Astrocyte (in vitro differentiated cells and primary cell): ENCODE results near the gene CCDC69. TPM values are rescaled to one million over a fixed set of nuclear protein-coding genes. Genes with fewer than 3 reads are reported as not detected.

ENCODE experiments used
- DNase-seq: peaks from one replicate; pipeline ENCODE4 v3.0.0-alpha.2; 2010; ENCODE audit warnings: low read depth
- FAIRE-seq: peaks from 2 replicates; lab custom pipeline; 2011; peaks lifted over from hg19 to GRCh38; lab: Jason Lieb, UNC
- H2AFZ ChIP-seq: 2 replicates; pipeline ENCODE4 v1.6.0; 2012; ENCODE audit warnings: low read depth, low read length, inconsistent platforms
- H3K27ac ChIP-seq: 2 replicates; pipeline ENCODE4 v1.5.1; 2011; ENCODE audit warnings: low read depth, low read length, inconsistent platforms
- H3K27me3 ChIP-seq: 2 replicates; pipeline ENCODE4 v1.6.0; 2011; ENCODE audit warnings: low read length, inconsistent platforms; ENCODE audit not compliant: insufficient read depth
- H3K36me3 ChIP-seq: 2 replicates; pipeline ENCODE4 v1.5.1; 2011; ENCODE audit warnings: low read length, inconsistent platforms; ENCODE audit not compliant: insufficient read depth
- H3K4me1 ChIP-seq: 2 replicates; pipeline ENCODE4 v1.5.1; 2011; ENCODE audit warnings: low read length, inconsistent platforms; ENCODE audit not compliant: insufficient read depth
- H3K4me2 ChIP-seq: 2 replicates; pipeline ENCODE4 v1.6.0; 2012; ENCODE audit warnings: low read length, inconsistent platforms
- H3K4me3 ChIP-seq: 2 replicates; pipeline ENCODE4 v1.5.1; 2011; ENCODE audit warnings: low read depth, mild to moderate bottlenecking, low read length, inconsistent platforms; ENCODE audit not compliant: insufficient read depth
- H3K79me2 ChIP-seq: 2 replicates; pipeline ENCODE4 v1.6.0; 2012; ENCODE audit warnings: mild to moderate bottlenecking, low read length, inconsistent platforms; ENCODE audit not compliant: insufficient read depth
- H3K9ac ChIP-seq: 2 replicates; pipeline ENCODE4 v1.6.0; 2012; ENCODE audit warnings: mild to moderate bottlenecking, low read length, inconsistent platforms
- H3K9me3 ChIP-seq: 2 replicates; pipeline ENCODE4 v1.5.1; 2012; ENCODE audit warnings: low read depth, mild to moderate bottlenecking, low read length, inconsistent platforms; ENCODE audit not compliant: insufficient read depth
- H4K20me1 ChIP-seq: 2 replicates; pipeline ENCODE4 v1.6.0; 2012; ENCODE audit warnings: low read length, inconsistent platforms; ENCODE audit not compliant: insufficient read depth
- H3K27ac Mint-ChIP-seq: one replicate; pipeline ENCODE4 v1.8.0; 2021; ENCODE audit warnings: mild to moderate bottlenecking, mixed read lengths; ENCODE audit not compliant: unreplicated experiment
- H3K27me3 Mint-ChIP-seq: one replicate; pipeline ENCODE4 v1.8.0; 2021; ENCODE audit warnings: low read depth, mixed read lengths; ENCODE audit not compliant: unreplicated experiment
- H3K36me3 Mint-ChIP-seq: one replicate; pipeline ENCODE4 v1.8.0; 2021; ENCODE audit warnings: low read depth, mixed read lengths; ENCODE audit not compliant: unreplicated experiment
- H3K4me1 Mint-ChIP-seq: one replicate; pipeline ENCODE4 v1.8.0; 2021; ENCODE audit warnings: low read depth, mixed read lengths; ENCODE audit not compliant: unreplicated experiment
- H3K4me3 Mint-ChIP-seq: one replicate; pipeline ENCODE4 v1.8.0; 2021; ENCODE audit warnings: mild to moderate bottlenecking, moderate library complexity, mixed read lengths; ENCODE audit not compliant: unreplicated experiment
- H3K9me3 Mint-ChIP-seq: one replicate; pipeline ENCODE4 v1.8.0; 2021; ENCODE audit warnings: mild to moderate bottlenecking, mixed read lengths; ENCODE audit not compliant: unreplicated experiment
- CTCF ChIP-seq: IDR thresholded peaks from 2 replicates; pipeline ENCODE4 v1.5.1; 2011; ENCODE audit warnings: low read depth, mild to moderate bottlenecking, inconsistent platforms, low read length, moderate library complexity; ENCODE audit not compliant: insufficient read depth
- EZH2 ChIP-seq: IDR thresholded peaks from 2 replicates; pipeline ENCODE4 v1.6.1; 2012; ENCODE audit warnings: mild to moderate bottlenecking, low read length, inconsistent platforms; ENCODE audit not compliant: insufficient read depth
- total RNA-seq: library from RNA; stranded (reverse); gene quantifications from 2 replicates; pipeline ENCODE4 v1.2.1, GENCODE V29; 2021

CCDC69 gene
- total RNA-seq, 1 donor from 2014 or later, result 4.1 TPM

- H3K27me3 ChIP-seq, result no peaks in the 10 kb centered on the region
- no peak overlapping the region for H3K9ac ChIP-seq
- DNase-seq, result no peak
- Mint-ChIP-seq H3K9me3 (peaks cover 5% of the 10 kb centered on the region), H3K27ac (no peak overlapping the region), H3K36me3 (no peaks in the 10 kb centered on the region), H3K4me3 (no peak overlapping the region), H3K4me1 (peaks cover 11% of the 10 kb centered on the region), H3K27me3 (peaks cover 5% of the 10 kb centered on the region)
- H3K4me2 ChIP-seq, result no peak overlapping the region
- no peak overlapping the region for H2AFZ ChIP-seq
- no peaks in the 10 kb centered on the region for H3K9me3 ChIP-seq
- H3K36me3 ChIP-seq, result no peaks in the 10 kb centered on the region
- H3K79me2 ChIP-seq, result peaks cover 5% of the 10 kb centered on the region
- FAIRE-seq, result no peak
- no peak overlapping the region for H3K4me3 ChIP-seq
- peaks cover 7% of the 10 kb centered on the region for H3K4me1 ChIP-seq
- H4K20me1 ChIP-seq, result no peaks in the 10 kb centered on the region
- no peak for TF ChIP-seq CTCF
- TF ChIP-seq EZH2, result no peak
- no peak overlapping the region for H3K27ac ChIP-seq
Measured at GRCh38 chr5:151254556-151254955, 30.7 kb upstream of the CCDC69 start.

- Histone ChIP-seq H3K9ac (peak overlapping the region; percentile 82), H3K27me3 (no peaks in the 10 kb centered on the region), H2AFZ (peak overlapping the region; percentile 95), H3K79me2 (peaks cover 5% of the 10 kb centered on the region), H3K36me3 (no peaks in the 10 kb centered on the region), H3K9me3 (no peaks in the 10 kb centered on the region), H3K27ac (no peak overlapping the region), H3K4me3 (peak overlapping the region; percentile 83), H3K4me2 (peak overlapping the region; percentile 98), H4K20me1 (no peaks in the 10 kb centered on the region), H3K4me1 (peaks cover 7% of the 10 kb centered on the region)
- H3K36me3 Mint-ChIP-seq, result no peaks in the 10 kb centered on the region
- peak overlapping the region; percentile 86 for H3K4me3 Mint-ChIP-seq
- no peak for TF ChIP-seq CTCF
- TF ChIP-seq EZH2, result no peak
- H3K27me3 Mint-ChIP-seq, result peaks cover 8% of the 10 kb centered on the region
- DNase-seq (no peak), FAIRE-seq (no peak)
- peak overlapping the region; percentile 88 for H3K27ac Mint-ChIP-seq
- peaks cover 4% of the 10 kb centered on the region for H3K9me3 Mint-ChIP-seq
- H3K4me1 Mint-ChIP-seq, result peaks cover 11% of the 10 kb centered on the region
Measured at GRCh38 chr5:151253605-151253950, 29.7 kb upstream of the CCDC69 start.

GRCh38 chr5:151252762-151253604, 29.1 kb upstream of the CCDC69 start, which contains the start of gene GM2A:
GM2A (plus strand) TSS chr5:151253185; CDS start chr5:151253217, 32 bp downstream.
- H3K36me3 Mint-ChIP-seq, result no peaks in the 10 kb centered on the region
- H3K27ac ChIP-seq, result peak within 1 kb of the TSS; percentile 46
- peak within 1 kb of the TSS; percentile 88 for H3K4me3 Mint-ChIP-seq
- H3K4me1 Mint-ChIP-seq, result peaks cover 11% of the 10 kb centered on the region
- peaks cover 10% of the 10 kb centered on the region for H3K27me3 Mint-ChIP-seq
- peaks cover 5% of the 10 kb centered on the region for H3K79me2 ChIP-seq
- peaks cover 2% of the 10 kb centered on the region for H3K27me3 ChIP-seq
- peaks cover 2% of the 10 kb centered on the region for H3K9me3 Mint-ChIP-seq
- no peaks in the 10 kb centered on the region for H4K20me1 ChIP-seq
- H2AFZ ChIP-seq, result peak within 1 kb of the TSS; percentile 95
- TF ChIP-seq CTCF, result no peak
- TF ChIP-seq EZH2, result no peak
- peak; percentile 98 for DNase-seq
- peak within 1 kb of the TSS; percentile 98 for H3K4me2 ChIP-seq
- H3K9ac ChIP-seq, result peak within 1 kb of the TSS; percentile 82
- H3K27ac Mint-ChIP-seq, result peak within 1 kb of the TSS; percentile 88
- H3K36me3 ChIP-seq, result no peaks in the 10 kb centered on the region
- H3K9me3 ChIP-seq, result no peaks in the 10 kb centered on the region
- peaks cover 7% of the 10 kb centered on the region for H3K4me1 ChIP-seq
- peak within 1 kb of the TSS; percentile 83 for H3K4me3 ChIP-seq
- FAIRE-seq, result peak; percentile 41
